Keratinocyte (primary cell): ENCODE data around the gene EHBP1. TPM values are rescaled to one million over a fixed set of nuclear protein-coding genes. Genes with fewer than 3 reads are reported as not detected.

Experiments used
- DNase-seq: peaks from one replicate; pipeline ENCODE4 v3.0.0-alpha.2; 2011; ENCODE audit warnings: low read depth, missing footprints, low spot score
- FAIRE-seq: peaks from 2 replicates; lab custom pipeline; 2011; peaks lifted over from hg19 to GRCh38; lab: Jason Lieb, UNC
- H2AFZ ChIP-seq: 2 replicates; pipeline ENCODE4 v1.6.0; 2012; ENCODE audit warnings: low read length, control low read depth, inconsistent platforms; ENCODE audit not compliant: control insufficient read depth
- H3K27ac ChIP-seq: 2 replicates; pipeline ENCODE4 v1.5.1; 2011; ENCODE audit warnings: low read length; ENCODE audit not compliant: control insufficient read depth, insufficient read depth
- H3K27me3 ChIP-seq: 3 replicates; pipeline ENCODE4 v1.6.0; 2011; ENCODE audit warnings: low read length; ENCODE audit not compliant: control insufficient read depth, insufficient read depth; ENCODE audit errors: extremely low read depth
- H3K36me3 ChIP-seq, 2 experiments: 2 replicates in 1 of 2; 3 replicates in 1 of 2; pipeline ENCODE4 v1.5.1; 2011; ENCODE audit warnings: low read length in 2 of 2, mild to moderate bottlenecking in 1 of 2; ENCODE audit not compliant: control insufficient read depth in 2 of 2, insufficient read depth in 2 of 2; ENCODE audit errors: extremely low read depth in 1 of 2
- H3K4me1 ChIP-seq: 3 replicates; pipeline ENCODE4 v1.5.1; 2011; ENCODE audit warnings: low read length; ENCODE audit not compliant: control insufficient read depth, insufficient read depth; ENCODE audit errors: extremely low read depth
- H3K4me2 ChIP-seq: 3 replicates; pipeline ENCODE4 v1.6.0; 2011; ENCODE audit warnings: low read depth, low read length; ENCODE audit not compliant: control insufficient read depth, insufficient read depth; ENCODE audit errors: extremely low read depth
- H3K4me3 ChIP-seq, 3 experiments: fragments of 200-600 bp in 1 of 3; sonication (generic) in 1 of 3; 2 replicates in 2 of 3; 3 replicates in 1 of 3; pipeline ENCODE4 v1.5.1; 2011 to 2016; ENCODE audit warnings: low read length in 3 of 3, mild to moderate bottlenecking in 3 of 3, control low read depth in 2 of 3, inconsistent platforms in 1 of 3, low read depth in 1 of 3, mixed read lengths in 1 of 3, mixed run types in 1 of 3, moderate library complexity in 1 of 3; ENCODE audit not compliant: control insufficient read depth in 2 of 3, insufficient read depth in 2 of 3; ENCODE audit errors: extremely low read depth in 1 of 3
- H3K79me2 ChIP-seq: 2 replicates; pipeline ENCODE4 v1.6.0; 2012; ENCODE audit warnings: low read length; ENCODE audit not compliant: control insufficient read depth, insufficient read depth
- H3K9ac ChIP-seq: 3 replicates; pipeline ENCODE4 v1.6.0; 2011; ENCODE audit warnings: low read length; ENCODE audit not compliant: control insufficient read depth, insufficient read depth; ENCODE audit errors: extremely low read depth
- H3K9me1 ChIP-seq: 3 replicates; pipeline ENCODE4 v1.6.0; 2011; ENCODE audit warnings: low read length; ENCODE audit not compliant: control insufficient read depth, insufficient read depth; ENCODE audit errors: extremely low read depth
- H3K9me3 ChIP-seq: 2 replicates; pipeline ENCODE4 v1.5.1; 2012; ENCODE audit warnings: low read depth, low read length; ENCODE audit not compliant: control insufficient read depth
- H4K20me1 ChIP-seq: 3 replicates; pipeline ENCODE4 v1.6.0; 2011; ENCODE audit warnings: low read length; ENCODE audit not compliant: control insufficient read depth, insufficient read depth; ENCODE audit errors: extremely low read depth
- EZH2 ChIP-seq: IDR thresholded peaks from one replicate; pipeline ENCODE4 v1.6.1; 2012; ENCODE audit warnings: inconsistent platforms, mild to moderate bottlenecking, low read length, moderate library complexity
- dilution Hi-C: fragments of 300-500 bp; cut with MboI; formaldehyde crosslinking; loops from one replicate; pipeline ENCODE4 v1.7.0; 2020; ENCODE audit warnings: low sequenced_read_pairs; ENCODE audit not compliant: extremely low pct_ligation_motif_present
- polyA plus RNA-seq, 5 experiments: library from polyadenylated mRNA; depleted of rRNA in 3 of 5; stranded (reverse) in 3 of 5; stranded (forward) in 1 of 5; unstranded in 1 of 5; fragments of >200 nt; gene quantifications; 1 replicate in 1 of 5; 2 replicates in 3 of 5; 3 replicates in 1 of 5; pipeline versions ENCODE4 v1.2.1 to v1.2.3, GENCODE V29; 2011 to 2012; ENCODE audit warnings: missing spikeins in 2 of 5, low read depth in 1 of 5, low replicate concordance in 1 of 5
- TF ChIP-seq, protein P1 (sequence below), 3 experiments: IDR thresholded peaks in 1 of 3; conservative IDR thresholded peaks in 1 of 3; optimal IDR thresholded peaks in 1 of 3; 2 replicates in 2 of 3; 3 replicates in 1 of 3; pipeline versions ENCODE3 to v1.5.1; 2011; ENCODE audit warnings: low read length in 3 of 3, mild to moderate bottlenecking in 3 of 3, moderate library complexity in 2 of 3, control low read depth in 1 of 3, inconsistent platforms in 1 of 3; ENCODE audit not compliant: insufficient read depth in 2 of 3; ENCODE audit errors: extremely low read depth in 1 of 3

Gene EHBP1
- polyA plus RNA-seq, 1 donor (not counting 4 experiments of a cell fraction or from before 2014, with no cell fraction given): 59.0 TPM

DNA sequence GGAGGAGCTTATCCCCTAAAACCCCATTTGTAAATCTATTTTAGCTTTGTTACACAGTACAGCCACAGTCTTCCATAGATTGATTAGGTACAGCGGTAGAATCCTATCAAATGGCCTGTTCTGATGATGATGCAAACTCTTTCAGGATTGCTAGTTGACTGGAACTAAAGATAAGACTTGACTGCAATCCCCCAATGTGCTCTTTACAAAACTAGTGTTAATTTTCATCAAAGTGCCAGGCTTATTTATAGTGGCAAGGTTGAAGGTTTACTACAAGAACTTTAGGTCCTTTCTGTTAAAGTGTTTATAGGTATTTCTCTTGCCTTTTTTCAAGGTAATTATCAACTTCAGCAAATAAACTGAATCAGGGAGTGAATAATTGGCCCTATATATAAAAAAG, 336.1 kb downstream of the EHBP1 start:
- dilution Hi-C loops: no loop called here
- Histone ChIP-seq H4K20me1 (no peaks in the 10 kb centered on the region), H3K4me3 (no peak overlapping the region), H3K36me3 (peaks cover 0 to 2% of the 10 kb centered on the region in 2 experiments), H3K27me3 (no peaks in the 10 kb centered on the region), H3K9me3 (no peaks in the 10 kb centered on the region), H3K9ac (no peak overlapping the region), H3K9me1 (no peaks in the 10 kb centered on the region), H3K4me1 (peaks cover 3% of the 10 kb centered on the region), H3K4me2 (no peak overlapping the region), H2AFZ (no peak overlapping the region), H3K27ac (no peak overlapping the region), H3K79me2 (no peaks in the 10 kb centered on the region)
- TF ChIP-seq, protein P1, sequence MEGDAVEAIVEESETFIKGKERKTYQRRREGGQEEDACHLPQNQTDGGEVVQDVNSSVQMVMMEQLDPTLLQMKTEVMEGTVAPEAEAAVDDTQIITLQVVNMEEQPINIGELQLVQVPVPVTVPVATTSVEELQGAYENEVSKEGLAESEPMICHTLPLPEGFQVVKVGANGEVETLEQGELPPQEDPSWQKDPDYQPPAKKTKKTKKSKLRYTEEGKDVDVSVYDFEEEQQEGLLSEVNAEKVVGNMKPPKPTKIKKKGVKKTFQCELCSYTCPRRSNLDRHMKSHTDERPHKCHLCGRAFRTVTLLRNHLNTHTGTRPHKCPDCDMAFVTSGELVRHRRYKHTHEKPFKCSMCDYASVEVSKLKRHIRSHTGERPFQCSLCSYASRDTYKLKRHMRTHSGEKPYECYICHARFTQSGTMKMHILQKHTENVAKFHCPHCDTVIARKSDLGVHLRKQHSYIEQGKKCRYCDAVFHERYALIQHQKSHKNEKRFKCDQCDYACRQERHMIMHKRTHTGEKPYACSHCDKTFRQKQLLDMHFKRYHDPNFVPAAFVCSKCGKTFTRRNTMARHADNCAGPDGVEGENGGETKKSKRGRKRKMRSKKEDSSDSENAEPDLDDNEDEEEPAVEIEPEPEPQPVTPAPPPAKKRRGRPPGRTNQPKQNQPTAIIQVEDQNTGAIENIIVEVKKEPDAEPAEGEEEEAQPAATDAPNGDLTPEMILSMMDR (optimal IDR thresholded peaks at IDR 0.05 in 1 of 3, IDR thresholded peaks at IDR 0.05 in 1 of 3, conservative IDR thresholded peaks at IDR 0.05 in 1 of 3; ENCODE audit: extremely low read depth in 1 of 3, insufficient read depth in 2 of 3, low read length in 3 of 3): no peak
- no peak for TF ChIP-seq EZH2
- DNase-seq (no peak), FAIRE-seq (no peak)

DNA sequence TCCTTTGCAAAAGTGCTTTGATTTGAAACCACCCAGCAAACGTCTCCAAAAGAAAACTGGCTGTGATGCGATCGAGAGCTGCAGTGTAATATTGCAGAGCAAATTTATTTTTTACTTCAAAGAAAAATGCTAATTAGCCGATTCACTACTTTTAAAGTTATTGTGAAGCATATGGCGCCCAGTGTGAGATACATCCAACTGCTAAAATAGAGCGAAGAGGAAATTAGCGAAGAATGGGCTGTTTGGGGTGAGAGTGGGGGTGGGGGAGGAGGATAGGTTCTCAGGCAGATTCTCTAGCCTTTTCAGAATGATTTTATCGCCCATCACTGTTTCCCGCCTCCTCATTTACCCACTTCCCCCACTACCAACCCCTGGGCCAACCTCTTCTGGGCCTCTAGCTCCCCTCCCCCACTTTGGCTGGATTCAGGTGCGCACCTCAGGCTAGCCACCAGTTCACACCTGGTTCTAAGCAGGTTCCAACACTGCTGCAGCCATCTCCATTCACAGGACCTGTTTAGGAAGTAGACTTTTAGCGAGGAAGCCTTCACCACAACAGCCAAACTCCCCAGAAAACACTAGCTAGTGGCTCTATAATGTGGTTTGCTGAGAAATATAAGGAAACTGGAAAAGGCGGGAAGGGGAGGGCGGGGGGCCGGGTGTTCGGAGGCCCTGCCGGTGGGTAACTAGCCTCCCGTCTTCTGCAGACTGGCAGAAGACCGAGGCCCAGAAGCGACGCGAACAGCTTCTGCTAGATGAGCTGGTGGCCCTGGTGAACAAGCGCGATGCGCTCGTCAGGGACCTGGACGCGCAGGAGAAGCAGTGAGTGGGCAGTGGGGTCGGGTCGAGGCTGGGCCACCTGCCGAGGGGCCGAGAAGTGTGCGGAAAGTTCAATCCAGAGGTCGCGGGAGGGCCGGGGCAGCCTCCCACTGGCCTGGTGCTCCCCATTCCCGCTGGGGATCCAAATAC, 339.1 kb downstream of the EHBP1 start:
- Histone ChIP-seq H3K36me3 (no peaks in the 10 kb centered on the region), H3K9me1 (no peaks in the 10 kb centered on the region), H3K4me1 (peaks cover 20% of the 10 kb centered on the region), H3K27ac (no peak overlapping the region), H4K20me1 (no peaks in the 10 kb centered on the region), H3K27me3 (no peaks in the 10 kb centered on the region), H3K4me2 (no peak overlapping the region), H3K9ac (no peak overlapping the region), H3K4me3 (no peak overlapping the region), H3K79me2 (no peaks in the 10 kb centered on the region), H3K9me3 (no peaks in the 10 kb centered on the region), H2AFZ (no peak overlapping the region)
- TF ChIP-seq EZH2: no peak
- TF ChIP-seq, protein P1 (optimal IDR thresholded peaks at IDR 0.05 in 1 of 3, IDR thresholded peaks at IDR 0.05 in 1 of 3, conservative IDR thresholded peaks at IDR 0.05 in 1 of 3; ENCODE audit: extremely low read depth in 1 of 3, insufficient read depth in 2 of 3, low read length in 3 of 3): no peak
- dilution Hi-C loops: no loop called here
- DNase-seq: no peak
- no peak for FAIRE-seq
